Activated naive CD8-positive, alpha-beta T cell treated with anti-CD3 and anti-CD28 coated beads, Interleukin-2, amount 50 U/mL, for 24 hours (primary cell): Measurements from ENCODE around the gene SKIC8.

Experiments used
- ATAC-seq: fragments of 150-1000 bp; cut with Tn5 transposase; one replicate; pipeline ENCODE4 v1.10.0; 2021
- DNase-seq: peaks from one replicate; pipeline ENCODE4 v3.0.0; 2021
- H3K27ac Mint-ChIP-seq: one replicate; pipeline ENCODE4 v1.8.0; 2021; ENCODE audit warnings: mild to moderate bottlenecking, mixed read lengths
- H3K27me3 Mint-ChIP-seq: one replicate; pipeline ENCODE4 v1.8.0; 2021; ENCODE audit warnings: mixed read lengths
- H3K36me3 Mint-ChIP-seq: one replicate; pipeline ENCODE4 v1.8.0; 2021; ENCODE audit warnings: low read depth, mixed read lengths
- H3K4me1 Mint-ChIP-seq: one replicate; pipeline ENCODE4 v1.8.0; 2021; ENCODE audit warnings: mixed read lengths
- H3K4me3 Mint-ChIP-seq: one replicate; pipeline ENCODE4 v1.8.0; 2021; ENCODE audit warnings: mild to moderate bottlenecking, moderate library complexity, mixed read lengths
- H3K9me3 Mint-ChIP-seq: one replicate; pipeline ENCODE4 v1.8.0; 2021; ENCODE audit warnings: mixed read lengths

Gene SKIC8

DNA sequence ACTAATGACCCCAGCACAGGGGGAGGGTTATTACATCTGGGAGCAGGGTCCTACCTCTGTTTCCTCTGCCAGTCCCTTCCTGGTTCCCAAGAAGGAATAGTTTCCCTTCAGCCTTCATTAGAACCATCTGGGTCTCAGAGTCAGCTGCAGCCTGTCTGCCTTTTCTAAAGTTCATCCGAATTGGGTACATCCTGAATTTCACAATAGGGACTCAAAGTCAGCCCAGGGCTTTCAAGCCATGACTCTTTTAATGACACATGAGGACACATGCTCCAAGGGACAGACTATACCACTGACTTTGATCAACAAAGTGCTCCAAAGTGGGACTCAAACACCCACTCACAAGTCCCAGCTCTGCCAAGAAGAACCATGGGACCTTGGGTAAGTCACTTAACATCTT is 28.1 kb upstream of the SKIC8 start:
- no peak overlapping the region for H3K27ac Mint-ChIP-seq
- no peaks in the 10 kb centered on the region for H3K9me3 Mint-ChIP-seq
- no peak for DNase-seq
- no peaks in the 10 kb centered on the region for H3K27me3 Mint-ChIP-seq
- H3K4me1 Mint-ChIP-seq, result no peaks in the 10 kb centered on the region
- H3K36me3 Mint-ChIP-seq, result no peaks in the 10 kb centered on the region
- ATAC-seq, result no peak
- H3K4me3 Mint-ChIP-seq, result no peak overlapping the region

DNA sequence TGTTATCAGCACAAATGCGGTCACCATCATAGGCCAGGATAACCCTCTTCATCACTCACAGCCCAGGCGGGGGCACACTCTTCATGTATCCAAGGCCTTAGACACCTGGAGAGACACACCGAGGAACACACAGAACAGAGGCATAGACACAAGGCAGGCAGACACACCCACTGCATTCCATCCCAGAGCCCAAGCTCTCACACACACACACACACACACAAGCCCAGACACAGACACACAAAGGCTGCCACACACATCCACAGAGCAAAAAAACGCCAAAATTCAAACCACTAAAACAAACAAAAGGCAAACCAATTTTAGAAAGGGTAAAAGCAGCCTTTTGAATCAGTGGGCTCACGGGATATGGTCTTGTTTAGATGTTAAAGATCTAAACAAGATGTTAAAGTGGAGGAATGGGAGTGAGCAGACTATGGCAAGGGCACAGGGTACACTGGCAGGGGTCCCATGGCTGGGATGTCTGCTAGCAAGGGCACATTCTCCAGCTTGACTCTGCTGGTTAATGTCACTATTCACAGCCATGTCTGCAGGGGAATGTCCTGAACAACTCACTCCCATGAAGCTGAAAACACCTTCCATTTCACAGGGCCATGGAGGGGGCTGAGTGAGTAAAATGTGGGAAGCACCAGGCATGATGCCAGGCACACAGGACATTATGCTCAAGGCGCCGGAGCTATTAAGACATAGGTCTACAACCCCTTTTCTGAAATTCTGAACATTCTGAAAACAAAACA is 25.9 kb upstream of the SKIC8 start:
- H3K4me1 Mint-ChIP-seq, result no peaks in the 10 kb centered on the region
- no peaks in the 10 kb centered on the region for H3K27me3 Mint-ChIP-seq
- no peak overlapping the region for H3K4me3 Mint-ChIP-seq
- DNase-seq, result no peak
- no peaks in the 10 kb centered on the region for H3K9me3 Mint-ChIP-seq
- no peak for ATAC-seq
- H3K36me3 Mint-ChIP-seq, result no peaks in the 10 kb centered on the region
- no peak overlapping the region for H3K27ac Mint-ChIP-seq

DNA sequence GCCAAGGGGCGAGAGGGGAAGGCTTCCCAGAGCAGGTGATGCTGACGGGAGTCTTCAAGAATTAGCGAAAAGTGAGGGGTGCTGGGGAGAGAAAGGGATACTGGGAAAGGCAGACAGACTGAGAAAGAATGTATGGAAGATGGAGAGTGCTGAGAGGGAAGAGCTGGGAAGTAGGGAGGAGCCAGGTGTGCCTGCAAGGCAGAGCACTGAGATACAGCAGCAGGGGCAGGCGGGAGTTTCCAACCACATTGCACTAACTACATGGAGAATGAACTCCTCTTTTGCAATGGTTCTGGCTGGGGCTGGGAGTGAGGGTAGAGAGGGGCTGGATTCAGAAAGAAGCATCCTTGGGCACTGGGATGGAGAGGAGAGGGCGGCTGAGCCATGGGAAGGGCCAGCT is 24.7 kb upstream of the SKIC8 start:
- H3K27ac Mint-ChIP-seq, result no peak overlapping the region
- peaks cover 2% of the 10 kb centered on the region for H3K27me3 Mint-ChIP-seq
- H3K9me3 Mint-ChIP-seq, result no peaks in the 10 kb centered on the region
- ATAC-seq (no peak), DNase-seq (no peak)
- no peak overlapping the region for H3K4me3 Mint-ChIP-seq
- H3K4me1 Mint-ChIP-seq, result no peaks in the 10 kb centered on the region
- H3K36me3 Mint-ChIP-seq, result no peaks in the 10 kb centered on the region

DNA sequence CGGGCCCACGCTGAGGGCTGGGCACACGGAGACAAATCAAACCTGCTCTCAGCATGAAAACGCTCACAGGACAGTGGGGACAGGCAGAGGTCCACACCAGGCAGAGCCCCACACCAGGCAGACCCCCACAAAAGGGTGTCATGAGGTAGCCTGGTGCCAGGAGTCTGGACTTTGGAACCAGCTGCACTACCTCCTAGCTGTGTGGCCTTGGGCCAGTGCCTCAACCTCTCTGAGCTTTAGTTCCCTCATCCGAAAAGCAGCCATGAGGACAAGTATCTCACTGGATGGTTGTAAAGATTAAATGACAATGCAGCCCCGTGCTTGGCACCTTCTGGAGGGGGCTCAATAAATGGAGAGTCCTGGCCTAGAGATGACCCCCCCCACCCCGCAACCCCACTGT is 24.3 kb upstream of the SKIC8 start:
- ATAC-seq (no peak), DNase-seq (no peak)
- Mint-ChIP-seq H3K27me3 (peaks cover 2% of the 10 kb centered on the region), H3K9me3 (no peaks in the 10 kb centered on the region), H3K36me3 (no peaks in the 10 kb centered on the region), H3K4me1 (no peaks in the 10 kb centered on the region), H3K4me3 (no peak overlapping the region), H3K27ac (no peak overlapping the region)

DNA sequence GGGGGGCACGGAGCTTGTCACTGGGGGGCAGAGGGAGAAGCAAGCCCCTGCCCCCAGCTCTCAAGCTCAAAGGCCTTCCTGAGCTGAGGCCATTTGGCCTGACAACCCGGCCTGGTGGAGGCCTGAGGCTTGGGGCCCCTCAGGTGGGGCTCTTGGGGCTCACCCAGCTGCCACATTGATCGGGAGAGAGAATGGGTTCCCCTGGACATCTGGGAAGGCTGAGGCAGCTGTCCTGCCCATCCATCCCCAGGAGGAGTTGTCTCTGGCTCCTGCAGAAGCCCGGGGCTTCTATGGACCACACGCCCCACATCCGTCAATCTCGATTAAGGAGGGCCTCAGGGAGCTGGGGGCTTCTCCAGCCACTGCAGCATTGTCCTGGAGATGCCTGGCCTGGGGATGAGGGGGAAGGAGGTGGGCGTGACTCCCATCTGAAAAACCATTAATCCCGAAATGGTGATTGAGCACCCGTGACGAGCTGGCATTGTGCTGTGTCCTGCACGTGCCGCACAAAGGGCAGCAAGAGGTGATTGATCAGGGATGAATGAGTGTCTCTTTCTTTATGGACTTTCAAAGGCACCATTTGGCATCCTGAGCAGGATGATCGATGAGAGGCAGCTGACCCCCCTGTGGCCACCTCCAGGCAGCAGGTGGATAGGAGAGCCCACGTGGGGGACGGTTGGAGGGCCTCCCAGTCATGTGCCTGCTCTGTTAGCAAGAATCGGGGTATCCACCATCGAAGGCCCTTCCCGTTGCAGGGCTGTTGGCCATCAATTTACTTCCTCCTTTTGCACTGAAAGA is 23.5 kb upstream of the SKIC8 start:
- no peaks in the 10 kb centered on the region for H3K9me3 Mint-ChIP-seq
- no peaks in the 10 kb centered on the region for H3K4me1 Mint-ChIP-seq
- no peak overlapping the region for H3K4me3 Mint-ChIP-seq
- H3K36me3 Mint-ChIP-seq, result no peaks in the 10 kb centered on the region
- H3K27ac Mint-ChIP-seq, result no peak overlapping the region
- no peak for ATAC-seq
- H3K27me3 Mint-ChIP-seq, result peaks cover 2% of the 10 kb centered on the region
- no peak for DNase-seq

DNA sequence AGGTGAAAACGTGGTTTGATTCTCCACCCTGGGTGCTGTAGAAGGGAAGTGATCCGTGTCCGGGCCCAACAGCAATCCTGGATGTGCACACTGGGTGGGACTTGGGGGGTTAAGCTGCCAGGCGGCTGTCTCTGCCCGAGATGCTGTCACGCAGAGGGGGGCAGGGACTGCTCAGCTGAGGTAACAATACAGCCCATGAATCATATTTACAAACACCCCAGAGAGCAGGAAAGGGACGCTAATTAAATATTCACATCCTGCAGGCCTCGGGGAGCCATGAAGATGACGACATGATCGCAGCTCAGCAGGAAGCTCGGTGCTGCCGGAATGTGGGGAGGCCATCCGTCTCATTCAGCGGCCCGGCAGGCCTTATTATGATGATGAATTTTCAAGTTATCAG is 22.8 kb upstream of the SKIC8 start:
- Mint-ChIP-seq H3K9me3 (no peaks in the 10 kb centered on the region), H3K36me3 (no peaks in the 10 kb centered on the region), H3K27me3 (peaks cover 2% of the 10 kb centered on the region), H3K4me3 (no peak overlapping the region), H3K27ac (no peak overlapping the region), H3K4me1 (no peaks in the 10 kb centered on the region)
- ATAC-seq, result no peak
- DNase-seq, result no peak

DNA sequence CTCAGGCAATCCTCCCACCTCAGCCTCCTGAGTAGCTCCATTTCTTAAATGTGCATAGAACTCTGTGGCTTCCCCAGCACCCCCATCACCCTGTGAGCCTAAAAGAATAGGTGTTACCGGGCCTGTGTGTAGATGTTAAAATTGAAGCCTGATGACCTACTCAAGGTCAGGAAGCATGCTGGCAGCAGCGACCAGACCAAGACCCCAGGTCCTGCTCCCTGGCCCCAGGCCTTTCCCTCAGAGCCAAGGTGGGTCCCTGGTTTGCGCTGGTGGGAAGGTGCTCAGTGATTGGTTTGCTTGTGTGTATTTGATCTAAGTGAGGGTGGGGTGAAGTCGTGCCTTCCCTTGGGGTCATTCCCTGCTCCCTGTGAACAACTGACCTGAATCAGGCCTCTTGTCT is 22.4 kb upstream of the SKIC8 start:
- no peaks in the 10 kb centered on the region for H3K9me3 Mint-ChIP-seq
- no peak for ATAC-seq
- no peak overlapping the region for H3K27ac Mint-ChIP-seq
- DNase-seq, result no peak
- no peak overlapping the region for H3K4me3 Mint-ChIP-seq
- no peaks in the 10 kb centered on the region for H3K36me3 Mint-ChIP-seq
- no peaks in the 10 kb centered on the region for H3K4me1 Mint-ChIP-seq
- H3K27me3 Mint-ChIP-seq, result peaks cover 2% of the 10 kb centered on the region

DNA sequence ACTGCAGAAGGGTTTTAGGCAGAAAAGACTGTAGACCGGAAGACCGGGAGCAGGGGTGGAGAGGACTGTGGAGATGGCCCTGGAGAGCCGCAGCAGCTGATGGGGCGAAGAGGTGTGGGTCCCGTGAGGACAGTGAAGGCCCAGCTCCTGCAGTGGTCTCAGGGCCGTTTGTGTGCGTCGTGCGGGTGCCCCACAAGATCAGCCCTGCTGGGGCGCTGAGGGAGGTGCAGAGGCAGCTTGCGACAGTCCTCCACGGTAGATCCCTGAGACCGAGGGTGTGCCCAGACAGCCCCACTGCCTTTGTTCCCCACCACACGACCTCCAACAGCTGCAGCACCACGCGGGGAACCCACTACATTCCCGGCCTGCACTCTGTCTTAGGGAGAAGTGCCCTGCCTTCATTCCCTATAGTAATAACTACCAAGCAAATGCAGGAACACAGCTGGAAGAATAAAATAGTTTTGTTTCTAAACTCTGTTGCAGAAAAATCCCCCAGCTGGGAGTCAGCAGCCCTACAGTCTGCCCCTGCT is 21.7 kb upstream of the SKIC8 start:
- DNase-seq (no peak), ATAC-seq (no peak)
- no peak overlapping the region for H3K27ac Mint-ChIP-seq
- H3K4me3 Mint-ChIP-seq, result no peak overlapping the region
- H3K9me3 Mint-ChIP-seq, result no peaks in the 10 kb centered on the region
- no peaks in the 10 kb centered on the region for H3K4me1 Mint-ChIP-seq
- peaks cover 2% of the 10 kb centered on the region for H3K27me3 Mint-ChIP-seq
- no peaks in the 10 kb centered on the region for H3K36me3 Mint-ChIP-seq

DNA sequence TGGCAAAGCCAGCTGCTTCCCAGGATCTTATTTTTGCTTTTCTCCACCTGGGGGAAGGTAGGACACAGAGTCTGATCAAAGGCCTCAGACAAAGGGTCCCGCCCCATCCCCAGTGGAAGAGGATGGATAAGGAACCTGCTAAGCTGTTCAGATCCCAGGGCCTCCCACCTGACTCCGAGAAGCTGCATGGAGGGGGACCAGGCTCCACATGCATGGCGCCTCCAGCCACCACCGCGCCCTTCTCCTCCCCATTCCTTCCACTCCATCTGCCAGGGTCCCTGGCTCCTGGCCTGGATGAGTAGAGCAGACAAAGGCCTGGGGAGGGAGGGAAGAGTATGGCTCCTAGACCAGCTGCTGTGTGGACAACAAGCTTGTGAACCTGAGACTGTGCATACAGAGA is 20.8 kb upstream of the SKIC8 start:
- Mint-ChIP-seq H3K27ac (no peak overlapping the region), H3K36me3 (no peaks in the 10 kb centered on the region), H3K9me3 (no peaks in the 10 kb centered on the region), H3K4me3 (no peak overlapping the region), H3K27me3 (peaks cover 2% of the 10 kb centered on the region), H3K4me1 (no peaks in the 10 kb centered on the region)
- ATAC-seq (no peak), DNase-seq (no peak)

DNA sequence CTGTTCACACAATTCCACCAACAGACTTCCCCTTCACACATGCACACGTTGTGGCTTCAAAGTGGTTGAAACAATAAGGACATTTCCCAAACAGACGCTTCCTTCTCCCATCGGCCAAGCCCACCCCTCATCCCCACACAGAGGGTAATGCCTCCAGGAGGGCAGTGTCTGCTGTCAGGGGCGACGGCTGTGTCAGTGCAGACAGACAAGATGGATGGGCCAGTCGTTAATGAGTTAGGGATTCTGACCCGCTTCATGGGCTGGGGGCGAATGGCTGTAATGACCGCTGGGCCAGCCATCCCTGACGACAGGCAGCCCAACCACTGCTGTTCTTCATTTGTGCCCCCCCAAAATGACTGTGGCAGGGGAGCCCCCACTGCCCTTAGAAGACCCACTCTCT is 20.2 kb upstream of the SKIC8 start:
- Mint-ChIP-seq H3K4me3 (no peak overlapping the region), H3K27me3 (peaks cover 2% of the 10 kb centered on the region), H3K9me3 (no peaks in the 10 kb centered on the region), H3K4me1 (no peaks in the 10 kb centered on the region), H3K27ac (no peak overlapping the region), H3K36me3 (no peaks in the 10 kb centered on the region)
- DNase-seq, result no peak
- no peak for ATAC-seq

DNA sequence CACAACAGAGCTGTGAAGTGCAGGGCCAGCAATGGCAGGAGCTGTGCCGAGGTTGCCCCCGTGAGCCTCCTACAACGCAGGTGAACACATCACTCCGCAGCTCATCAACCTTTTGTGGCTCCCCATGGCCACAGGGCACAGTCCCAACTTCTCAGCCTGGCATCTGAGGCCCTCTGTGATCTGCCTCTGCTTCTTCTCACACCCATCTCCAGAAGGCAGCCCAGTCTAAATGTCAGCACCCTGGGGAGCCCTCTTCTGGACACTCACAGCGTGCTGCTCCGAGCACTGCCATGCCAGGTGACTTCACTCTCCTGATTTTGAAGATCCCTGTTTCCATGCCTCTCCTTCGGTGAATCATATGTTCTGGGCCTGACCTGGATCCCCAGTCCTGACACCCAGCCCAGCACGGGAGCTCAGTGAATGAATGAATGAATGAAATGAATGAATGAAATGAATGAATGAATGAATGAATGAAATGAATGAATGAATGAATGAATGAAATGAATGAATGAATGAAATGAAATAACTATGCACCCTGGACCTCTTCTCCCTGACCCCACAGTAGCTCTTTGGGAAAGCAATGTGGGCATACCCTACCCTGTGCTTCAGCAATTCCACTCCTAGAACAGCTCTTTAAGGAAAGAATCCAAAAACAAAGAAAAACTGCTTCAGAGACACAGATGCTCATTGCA is 17.9 kb upstream of the SKIC8 start:
- no peaks in the 10 kb centered on the region for H3K36me3 Mint-ChIP-seq
- H3K9me3 Mint-ChIP-seq, result no peaks in the 10 kb centered on the region
- no peak overlapping the region for H3K27ac Mint-ChIP-seq
- ATAC-seq, result no peak
- no peaks in the 10 kb centered on the region for H3K4me1 Mint-ChIP-seq
- H3K27me3 Mint-ChIP-seq, result peaks cover 2% of the 10 kb centered on the region
- DNase-seq, result no peak
- H3K4me3 Mint-ChIP-seq, result no peak overlapping the region

DNA sequence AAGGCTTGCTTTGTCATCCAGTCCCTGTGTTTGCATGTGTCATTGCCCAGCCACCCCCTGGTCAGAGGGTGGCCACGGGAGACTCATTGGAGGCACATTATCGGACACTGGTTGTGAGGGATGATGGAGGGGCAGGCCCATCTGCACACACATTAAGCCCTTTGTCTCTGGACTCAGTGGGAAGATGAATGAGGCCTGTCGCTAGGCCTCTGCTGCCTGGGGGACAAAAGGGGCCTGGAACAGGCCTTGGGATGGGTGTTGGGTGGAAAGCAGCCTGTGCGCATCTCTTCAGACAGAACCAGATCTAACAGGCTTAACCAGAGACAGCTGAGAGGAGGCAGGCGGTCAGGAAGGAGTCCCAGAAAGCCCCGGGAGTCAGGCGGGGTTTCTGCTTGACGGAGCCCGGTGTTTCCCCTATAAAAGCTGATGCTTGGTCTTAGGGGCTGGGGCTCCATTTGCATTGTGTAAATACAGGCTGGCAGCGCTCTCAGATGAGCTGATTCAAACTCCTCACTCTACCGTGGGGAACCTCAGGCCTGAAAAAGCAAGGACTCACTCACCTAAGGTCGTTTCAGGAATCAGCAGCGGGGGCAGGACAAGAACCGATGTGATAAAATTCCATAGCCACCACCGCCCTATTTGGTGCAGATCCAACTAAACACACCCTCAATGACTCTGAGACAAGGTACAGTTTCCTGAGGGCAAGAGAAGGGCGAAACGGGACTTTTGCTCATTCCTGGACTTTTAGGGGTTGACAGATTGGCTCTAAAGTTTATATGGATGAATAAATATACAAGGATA is 17.1 kb upstream of the SKIC8 start:
- no peak overlapping the region for H3K4me3 Mint-ChIP-seq
- H3K4me1 Mint-ChIP-seq, result no peaks in the 10 kb centered on the region
- no peaks in the 10 kb centered on the region for H3K9me3 Mint-ChIP-seq
- ATAC-seq (no peak), DNase-seq (no peak)
- no peaks in the 10 kb centered on the region for H3K36me3 Mint-ChIP-seq
- peaks cover 2% of the 10 kb centered on the region for H3K27me3 Mint-ChIP-seq
- H3K27ac Mint-ChIP-seq, result no peak overlapping the region

DNA sequence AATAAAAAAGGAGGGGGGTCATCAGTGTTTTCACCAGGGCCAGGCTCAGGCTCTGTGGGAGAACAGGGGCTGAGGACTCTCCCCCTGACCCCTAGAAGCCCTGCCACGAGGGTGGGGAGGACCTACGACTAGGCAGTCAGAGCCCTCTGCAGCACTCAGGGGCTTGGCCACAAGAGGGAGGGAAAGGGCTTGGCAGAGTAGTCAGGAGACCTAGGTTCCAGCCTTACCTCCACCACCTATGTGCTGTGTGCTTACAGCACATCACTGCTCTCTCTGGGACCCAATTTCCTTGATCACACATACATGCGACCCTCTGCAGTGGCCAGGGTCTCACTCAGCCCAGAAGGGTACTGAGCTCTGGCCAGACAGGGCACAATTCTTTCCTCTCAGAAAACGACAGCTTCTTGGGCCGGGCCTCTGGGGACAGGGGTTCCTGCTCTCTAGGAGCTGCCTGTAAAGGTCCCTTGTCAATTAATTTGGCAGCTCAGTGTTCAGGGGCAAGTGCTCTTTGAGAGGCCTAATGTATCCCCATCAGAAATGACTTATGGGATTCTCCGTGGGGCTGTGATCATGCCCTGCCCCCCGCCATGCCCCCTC is 16.4 kb upstream of the SKIC8 start:
- peaks cover 2% of the 10 kb centered on the region for H3K27me3 Mint-ChIP-seq
- ATAC-seq (no peak), DNase-seq (no peak)
- H3K4me1 Mint-ChIP-seq, result no peaks in the 10 kb centered on the region
- H3K36me3 Mint-ChIP-seq, result no peaks in the 10 kb centered on the region
- no peak overlapping the region for H3K27ac Mint-ChIP-seq
- no peak overlapping the region for H3K4me3 Mint-ChIP-seq
- H3K9me3 Mint-ChIP-seq, result no peaks in the 10 kb centered on the region

DNA sequence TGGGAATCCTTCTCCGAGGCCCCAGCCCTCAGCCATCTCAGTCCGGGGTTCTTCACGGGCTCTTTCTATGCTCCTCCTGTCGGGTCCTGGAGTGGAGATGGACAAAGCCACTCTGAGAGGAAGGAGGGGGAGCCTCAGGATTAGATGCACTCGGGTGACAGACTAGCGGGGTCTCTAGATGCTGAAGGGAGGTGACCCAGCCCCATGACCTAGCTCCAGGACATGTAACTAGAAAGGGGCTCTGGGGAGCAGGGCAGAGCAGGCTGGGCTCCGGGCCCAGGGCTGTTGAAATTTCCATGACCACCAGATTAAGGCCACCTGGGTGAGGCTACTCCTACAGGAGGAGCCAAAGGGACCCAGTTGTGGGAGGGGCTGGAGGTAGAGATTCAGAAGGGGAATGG is 14.8 kb upstream of the SKIC8 start:
- H3K27me3 Mint-ChIP-seq, result no peaks in the 10 kb centered on the region
- H3K9me3 Mint-ChIP-seq, result no peaks in the 10 kb centered on the region
- H3K36me3 Mint-ChIP-seq, result no peaks in the 10 kb centered on the region
- H3K4me1 Mint-ChIP-seq, result no peaks in the 10 kb centered on the region
- ATAC-seq, result no peak
- H3K27ac Mint-ChIP-seq, result no peak overlapping the region
- H3K4me3 Mint-ChIP-seq, result no peak overlapping the region
- no peak for DNase-seq
